NCI-H2081 (cell line): ENCODE data around the gene SCAND1.

Experiments
- DNase-seq, 2 experiments: peaks; one replicate each; lab custom pipeline; 2025; lab: John Stamatoyannopoulos, UW

SCAND1 gene

DNA sequence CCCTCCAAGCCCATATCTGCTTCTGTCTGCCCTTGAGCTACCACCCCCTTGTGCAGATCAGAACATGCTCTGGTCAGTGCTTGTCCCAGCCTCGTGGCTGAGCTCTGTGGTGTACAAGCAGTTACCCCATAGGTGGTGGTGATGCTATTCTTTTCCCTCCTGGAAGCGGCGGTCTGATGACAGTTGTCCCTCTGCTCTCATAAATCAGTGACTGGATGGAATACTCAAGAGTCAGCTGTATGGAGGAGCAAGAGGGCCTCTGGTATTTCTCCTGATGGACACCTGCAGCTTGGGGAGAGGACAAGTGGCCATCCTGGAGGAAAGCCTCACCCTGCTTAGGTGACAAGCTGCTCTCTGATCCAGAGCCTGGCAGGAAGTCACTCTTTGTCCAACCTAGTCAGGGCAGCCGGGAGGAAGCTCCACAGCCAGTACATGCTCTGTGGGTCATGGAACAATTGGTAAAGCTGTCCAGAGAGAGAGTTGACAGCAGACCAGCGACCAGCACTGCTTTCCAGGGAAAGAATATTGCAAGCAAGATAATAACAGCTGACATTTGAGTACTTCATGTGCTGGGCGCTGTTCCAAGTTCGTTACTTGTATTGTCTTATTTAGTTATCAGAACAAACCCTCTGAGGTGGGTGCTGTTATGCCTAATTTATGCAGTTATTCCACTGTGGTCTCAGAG, 47.1 kb downstream of the SCAND1 start:
- no peak for DNase-seq

DNA sequence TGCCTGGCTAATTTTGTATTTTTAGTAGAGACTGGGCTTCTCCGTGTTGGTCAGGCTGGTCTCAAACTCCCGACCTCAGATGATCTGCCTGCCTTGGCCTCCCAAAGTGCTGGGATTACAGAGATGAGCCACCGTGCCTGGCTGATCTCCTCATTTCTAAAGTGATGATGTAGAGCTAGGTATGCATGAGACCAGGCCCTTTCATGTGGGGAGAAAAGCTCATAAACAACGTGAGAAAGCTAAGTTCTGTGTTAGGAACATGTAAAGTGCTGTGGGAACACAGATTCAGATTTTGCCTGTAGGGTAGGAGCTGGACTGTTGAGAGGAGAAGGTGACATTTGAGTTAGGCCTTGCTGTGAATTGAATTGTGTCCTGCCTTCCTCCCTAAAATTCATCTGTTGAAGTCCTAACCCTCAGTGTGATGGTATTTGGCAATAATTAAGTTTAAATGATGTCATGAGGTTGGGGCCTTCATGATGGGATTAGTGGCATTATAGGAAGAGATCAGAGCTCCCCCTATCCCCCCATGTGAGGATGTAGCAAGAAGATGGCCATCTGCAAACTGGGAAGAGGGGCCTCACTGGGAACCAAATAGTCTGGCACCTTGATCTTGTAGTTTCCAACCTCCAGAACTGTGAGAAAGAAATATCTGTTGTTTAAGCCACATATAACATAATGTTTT, 49.2 kb downstream of the SCAND1 start:
- no peak for DNase-seq

DNA sequence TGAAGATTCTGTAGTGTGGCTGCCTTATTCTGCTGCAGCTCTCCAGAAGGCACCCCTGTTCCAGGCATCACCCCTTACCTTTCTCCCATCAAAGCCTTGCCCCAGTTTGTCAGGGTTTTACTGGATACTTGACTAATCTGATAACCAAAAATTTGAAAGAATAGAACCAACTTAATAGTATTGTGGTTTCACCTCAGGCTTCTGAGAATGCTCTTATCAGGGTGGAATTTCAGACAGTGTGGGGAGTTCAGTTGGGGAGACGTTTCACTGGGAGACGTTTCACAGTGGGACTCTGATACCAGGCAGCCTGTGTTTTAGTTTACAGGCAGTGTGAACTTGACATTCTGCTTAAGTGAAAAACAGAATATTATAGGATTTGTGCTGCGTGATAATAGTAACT, 50.5 kb downstream of the SCAND1 start:
- DNase-seq = no peak
